Activated T-cell treated with anti-CD3 and anti-CD28 coated beads, Interleukin-2, amount 50 U/mL, for 24 hours (primary cell): ENCODE measurements around the gene CAP2.

Experiments used
- DNase-seq: peaks from one replicate; pipeline ENCODE4 v3.0.0-alpha.2; 2020
- H3K27ac Mint-ChIP-seq: 2 replicates; pipeline ENCODE4 v1.8.0; 2020; ENCODE audit warnings: mild to moderate bottlenecking, mixed read lengths
- H3K27me3 Mint-ChIP-seq: 2 replicates; pipeline ENCODE4 v1.8.0; 2020; ENCODE audit warnings: mixed read lengths
- H3K36me3 Mint-ChIP-seq: 2 replicates; pipeline ENCODE4 v1.8.0; 2020; ENCODE audit warnings: low read depth, mixed read lengths
- H3K4me1 Mint-ChIP-seq: 2 replicates; pipeline ENCODE4 v1.8.0; 2020; ENCODE audit warnings: low read depth, mixed read lengths
- H3K4me3 Mint-ChIP-seq: 2 replicates; pipeline ENCODE4 v1.8.0; 2020; ENCODE audit warnings: mild to moderate bottlenecking, moderate library complexity, mixed read lengths
- H3K9me3 Mint-ChIP-seq: 2 replicates; pipeline ENCODE4 v1.8.0; 2020; ENCODE audit warnings: mixed read lengths

Gene CAP2

DNA sequence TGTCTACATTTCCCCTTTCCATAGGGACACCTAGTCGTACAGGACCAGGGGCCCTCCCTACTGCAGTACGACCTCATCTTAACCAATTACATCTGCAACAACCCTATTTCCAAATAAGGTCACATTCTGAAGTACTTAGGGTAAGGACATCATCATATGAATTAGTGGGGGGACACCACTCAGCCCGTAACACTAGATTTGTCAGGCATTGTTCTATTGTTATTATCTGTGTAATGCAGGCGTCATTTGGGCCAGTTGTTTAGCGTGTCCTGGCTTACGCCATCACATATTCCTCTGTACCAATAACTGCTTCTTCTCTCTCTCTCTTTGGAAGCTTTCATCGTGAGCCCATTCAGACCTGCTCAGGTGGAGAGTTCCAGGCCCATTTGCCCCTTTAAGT, 89.3 kb downstream of the CAP2 start:
- no peak overlapping the region for H3K27ac Mint-ChIP-seq
- DNase-seq: no peak
- H3K9me3 Mint-ChIP-seq: no peaks in the 10 kb centered on the region
- H3K4me1 Mint-ChIP-seq: no peaks in the 10 kb centered on the region
- H3K27me3 Mint-ChIP-seq: peaks cover 30% of the 10 kb centered on the region
- no peaks in the 10 kb centered on the region for H3K36me3 Mint-ChIP-seq
- H3K4me3 Mint-ChIP-seq: no peak overlapping the region

- no peaks in the 10 kb centered on the region for H3K36me3 Mint-ChIP-seq
- H3K9me3 Mint-ChIP-seq: no peaks in the 10 kb centered on the region
- H3K27me3 Mint-ChIP-seq: peaks cover 32% of the 10 kb centered on the region
- no peak for DNase-seq
- no peaks in the 10 kb centered on the region for H3K4me1 Mint-ChIP-seq
- no peak overlapping the region for H3K27ac Mint-ChIP-seq
- H3K4me3 Mint-ChIP-seq: no peak overlapping the region
These were observed 90.1 kb downstream of the CAP2 start for GRCh38 chr6:17483391-17484016.

- Mint-ChIP-seq H3K27ac (no peak overlapping the region), H3K36me3 (no peaks in the 10 kb centered on the region), H3K9me3 (no peaks in the 10 kb centered on the region), H3K4me3 (no peak overlapping the region), H3K27me3 (peaks cover 32% of the 10 kb centered on the region), H3K4me1 (no peaks in the 10 kb centered on the region)
- no peak for DNase-seq
These were observed 90.9 kb downstream of the CAP2 start for GRCh38 chr6:17484201-17484849.

GRCh38 chr6:17485181-17485580, 91.8 kb downstream of the CAP2 start:
- no peaks in the 10 kb centered on the region for H3K4me1 Mint-ChIP-seq
- no peak for DNase-seq
- H3K27me3 Mint-ChIP-seq: peaks cover 32% of the 10 kb centered on the region
- H3K4me3 Mint-ChIP-seq: no peak overlapping the region
- H3K36me3 Mint-ChIP-seq: no peaks in the 10 kb centered on the region
- H3K9me3 Mint-ChIP-seq: no peaks in the 10 kb centered on the region
- no peak overlapping the region for H3K27ac Mint-ChIP-seq

DNA sequence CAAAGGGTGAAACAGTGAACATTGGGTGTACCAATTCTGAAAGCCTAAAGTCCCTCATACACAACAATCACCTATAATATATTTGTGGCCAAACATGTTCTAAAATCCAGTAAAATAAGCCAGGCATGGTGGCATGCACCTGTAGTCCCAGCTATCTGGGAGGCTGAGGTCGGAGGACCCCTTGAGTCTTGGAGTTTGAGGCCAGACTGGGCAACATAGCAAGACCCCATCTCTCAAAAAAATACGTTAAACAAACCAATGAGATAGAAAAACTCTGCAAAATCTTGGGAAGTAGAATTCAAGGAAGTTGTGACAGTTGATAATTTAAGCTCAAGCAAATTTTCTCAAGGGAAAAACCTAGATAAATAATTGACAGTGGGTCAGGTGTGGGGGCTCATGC, 92.6 kb downstream of the CAP2 start:
- Mint-ChIP-seq H3K36me3 (no peaks in the 10 kb centered on the region), H3K9me3 (no peaks in the 10 kb centered on the region), H3K4me1 (no peaks in the 10 kb centered on the region), H3K4me3 (no peak overlapping the region), H3K27ac (no peak overlapping the region), H3K27me3 (peaks cover 35% of the 10 kb centered on the region)
- DNase-seq: no peak

- DNase-seq: no peak
- no peaks in the 10 kb centered on the region for H3K9me3 Mint-ChIP-seq
- no peak overlapping the region for H3K4me3 Mint-ChIP-seq
- peaks cover 39% of the 10 kb centered on the region for H3K27me3 Mint-ChIP-seq
- no peaks in the 10 kb centered on the region for H3K36me3 Mint-ChIP-seq
- H3K27ac Mint-ChIP-seq: no peak overlapping the region
- H3K4me1 Mint-ChIP-seq: no peaks in the 10 kb centered on the region
These were observed 93.3 kb downstream of the CAP2 start for GRCh38 chr6:17486680-17487079.

DNA sequence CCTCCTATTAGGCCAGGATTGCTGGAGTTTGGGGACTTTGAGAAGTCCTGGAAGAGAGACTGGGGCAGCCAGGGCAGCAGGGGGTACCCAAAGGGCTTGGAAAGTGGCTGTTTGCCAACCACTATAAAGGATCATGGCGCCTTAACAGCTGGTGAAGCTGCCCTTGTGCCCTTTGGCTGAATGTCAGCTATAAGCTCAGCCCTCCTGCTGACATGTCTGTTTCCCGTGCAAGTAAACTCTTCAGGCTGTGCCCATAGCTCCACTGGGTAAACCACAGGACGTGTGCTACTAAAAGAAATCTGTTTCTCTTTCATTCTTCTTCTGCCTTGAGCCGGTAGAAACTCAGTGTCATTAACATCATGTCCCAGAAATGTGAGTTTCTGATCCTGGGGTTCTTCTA, 97.3 kb downstream of the CAP2 start:
- H3K27me3 Mint-ChIP-seq: peaks cover 49% of the 10 kb centered on the region
- no peak overlapping the region for H3K27ac Mint-ChIP-seq
- H3K9me3 Mint-ChIP-seq: no peaks in the 10 kb centered on the region

GRCh38 chr6:17491416-17492142, 98.2 kb downstream of the CAP2 start:
- Mint-ChIP-seq H3K36me3 (no peaks in the 10 kb centered on the region), H3K27me3 (peaks cover 51% of the 10 kb centered on the region), H3K9me3 (no peaks in the 10 kb centered on the region), H3K4me1 (no peaks in the 10 kb centered on the region), H3K27ac (no peak overlapping the region), H3K4me3 (no peak overlapping the region)
- no peak for DNase-seq

More for the DNA sequence above, 97.3 kb downstream of the CAP2 start:
- no peak for DNase-seq
- Mint-ChIP-seq H3K4me3 (no peak overlapping the region), H3K36me3 (no peaks in the 10 kb centered on the region), H3K4me1 (no peaks in the 10 kb centered on the region)

DNA sequence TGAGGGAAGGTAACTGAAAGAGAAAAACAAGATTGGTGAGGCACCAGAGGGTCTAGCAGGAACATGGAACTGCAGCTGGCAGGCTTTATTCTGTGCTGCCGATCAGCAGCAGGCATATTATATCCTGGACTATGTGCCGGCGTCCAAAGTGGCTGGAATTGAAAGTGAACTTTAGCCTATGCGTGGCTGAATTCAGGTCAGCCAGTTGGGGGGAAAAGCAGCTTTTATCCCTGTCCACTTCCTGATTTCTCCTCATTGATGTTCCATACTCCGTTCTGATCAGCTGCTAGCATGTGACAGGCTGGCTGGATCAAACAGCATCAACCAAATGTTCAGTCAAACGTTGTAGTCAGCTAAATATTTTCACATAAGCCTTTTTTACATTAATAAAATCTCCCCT, 99.0 kb downstream of the CAP2 start:
- Mint-ChIP-seq H3K27ac (no peak overlapping the region), H3K4me3 (no peak overlapping the region), H3K36me3 (no peaks in the 10 kb centered on the region), H3K9me3 (no peaks in the 10 kb centered on the region), H3K27me3 (peaks cover 55% of the 10 kb centered on the region), H3K4me1 (no peaks in the 10 kb centered on the region)
- DNase-seq: no peak

DNA sequence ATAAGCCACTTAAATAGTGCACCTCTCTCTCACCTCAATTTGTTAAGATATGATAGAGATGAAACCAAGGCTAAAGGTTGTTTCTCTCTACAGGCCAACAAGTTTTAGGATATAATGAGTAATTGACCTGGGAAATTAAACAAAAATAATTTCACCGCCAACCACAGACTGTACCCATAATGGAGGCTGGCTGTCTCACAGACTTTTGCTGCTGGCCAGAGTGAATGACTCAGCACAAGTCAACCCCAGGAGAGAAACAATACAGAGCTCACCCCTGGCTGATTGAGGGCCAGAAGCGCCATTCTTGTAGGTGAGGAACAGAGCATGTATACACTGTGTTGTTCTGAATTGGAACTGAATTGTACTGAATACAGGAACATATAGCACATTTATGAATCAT, 99.9 kb downstream of the CAP2 start:
- Mint-ChIP-seq H3K4me3 (no peak overlapping the region), H3K27me3 (peaks cover 62% of the 10 kb centered on the region), H3K27ac (no peak overlapping the region), H3K9me3 (no peaks in the 10 kb centered on the region), H3K4me1 (no peaks in the 10 kb centered on the region), H3K36me3 (no peaks in the 10 kb centered on the region)
- no peak for DNase-seq

- peaks cover 62% of the 10 kb centered on the region for H3K27me3 Mint-ChIP-seq
- H3K9me3 Mint-ChIP-seq: no peaks in the 10 kb centered on the region
- no peak overlapping the region for H3K4me3 Mint-ChIP-seq
- H3K27ac Mint-ChIP-seq: no peak overlapping the region
- no peaks in the 10 kb centered on the region for H3K4me1 Mint-ChIP-seq
- no peak for DNase-seq
- H3K36me3 Mint-ChIP-seq: no peaks in the 10 kb centered on the region
These were observed 100.8 kb downstream of the CAP2 start for GRCh38 chr6:17494177-17494576.

GRCh38 chr6:17494919-17495318, 101.5 kb downstream of the CAP2 start:
- no peaks in the 10 kb centered on the region for H3K36me3 Mint-ChIP-seq
- H3K9me3 Mint-ChIP-seq: no peaks in the 10 kb centered on the region
- H3K27me3 Mint-ChIP-seq: peaks cover 62% of the 10 kb centered on the region
- no peaks in the 10 kb centered on the region for H3K4me1 Mint-ChIP-seq
- no peak for DNase-seq
- H3K4me3 Mint-ChIP-seq: no peak overlapping the region
- H3K27ac Mint-ChIP-seq: no peak overlapping the region

DNA sequence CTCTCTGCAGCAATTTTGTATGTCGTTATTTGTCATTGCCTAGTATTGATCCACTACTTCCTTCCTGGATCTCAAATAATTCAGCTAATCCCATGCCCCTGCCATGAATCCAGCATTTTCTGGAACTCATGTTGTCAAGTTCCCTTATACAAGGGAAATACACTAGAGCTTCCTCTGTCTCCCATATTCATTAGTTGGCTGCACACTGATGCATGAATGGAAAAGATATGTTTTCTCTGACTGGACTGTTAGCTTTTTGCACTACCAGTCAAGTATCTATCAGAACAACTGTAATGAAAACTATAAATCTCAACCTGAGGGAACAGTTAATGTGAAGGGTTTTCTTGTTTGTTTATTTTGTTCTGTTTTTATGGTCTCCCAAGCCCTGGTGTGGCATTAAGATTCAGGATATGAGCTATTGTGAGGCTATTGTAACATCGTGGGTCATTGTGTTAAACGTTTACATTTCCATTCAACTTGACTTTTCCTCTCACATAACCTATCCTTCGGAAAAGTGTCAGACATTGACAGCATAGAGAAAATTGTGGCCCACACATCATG, 104.2 kb downstream of the CAP2 start:
- no peak for DNase-seq
- Mint-ChIP-seq H3K4me1 (no peaks in the 10 kb centered on the region), H3K4me3 (no peak overlapping the region), H3K27me3 (peaks cover 45% of the 10 kb centered on the region), H3K36me3 (no peaks in the 10 kb centered on the region), H3K9me3 (no peaks in the 10 kb centered on the region), H3K27ac (no peak overlapping the region)

- H3K27me3 Mint-ChIP-seq: peaks cover 23% of the 10 kb centered on the region
- no peak for DNase-seq
- H3K9me3 Mint-ChIP-seq: no peaks in the 10 kb centered on the region
- H3K4me1 Mint-ChIP-seq: no peaks in the 10 kb centered on the region
- no peak overlapping the region for H3K27ac Mint-ChIP-seq
- H3K4me3 Mint-ChIP-seq: no peak overlapping the region
- H3K36me3 Mint-ChIP-seq: no peaks in the 10 kb centered on the region
These were observed 108.0 kb downstream of the CAP2 start for GRCh38 chr6:17501442-17501841.
